GM10847 (cell line): Measurements from ENCODE around the gene SERPINA12.

Experiments used
- POLR2A ChIP-seq: IDR thresholded peaks from 2 replicates; pipeline ENCODE4 v1.6.1; 2011; ENCODE audit not compliant: insufficient read length; ENCODE audit errors: extremely low read depth

The SERPINA12 gene

DNA sequence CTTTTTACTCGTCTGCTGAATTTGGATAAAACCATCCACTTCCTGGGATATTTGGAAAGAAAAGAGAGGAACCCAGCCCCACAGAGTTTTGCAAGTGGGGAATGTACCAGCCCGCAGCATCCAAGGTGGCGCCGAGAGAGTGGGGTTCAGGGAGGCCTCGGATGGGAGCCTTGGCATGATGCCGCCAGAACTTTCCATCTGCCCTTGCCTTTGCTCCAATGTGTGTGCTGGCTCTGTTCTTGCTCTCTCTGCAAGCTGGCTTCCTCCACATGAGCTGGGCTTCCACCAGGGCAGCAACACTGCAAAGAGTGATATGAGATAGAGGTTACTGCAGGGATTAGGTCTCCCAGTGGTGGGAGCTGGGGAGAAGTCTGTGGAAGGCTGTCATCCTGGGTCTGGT is 6.6 kb upstream of the SERPINA12 start:
- TF ChIP-seq POLR2A, result no peak

- TF ChIP-seq POLR2A, result no peak
Measured at GRCh38 chr14:94515426-94515825, 6.2 kb upstream of the SERPINA12 start.

- no peak for TF ChIP-seq POLR2A
Measured at GRCh38 chr14:94514351-94514750, 5.1 kb upstream of the SERPINA12 start.

DNA sequence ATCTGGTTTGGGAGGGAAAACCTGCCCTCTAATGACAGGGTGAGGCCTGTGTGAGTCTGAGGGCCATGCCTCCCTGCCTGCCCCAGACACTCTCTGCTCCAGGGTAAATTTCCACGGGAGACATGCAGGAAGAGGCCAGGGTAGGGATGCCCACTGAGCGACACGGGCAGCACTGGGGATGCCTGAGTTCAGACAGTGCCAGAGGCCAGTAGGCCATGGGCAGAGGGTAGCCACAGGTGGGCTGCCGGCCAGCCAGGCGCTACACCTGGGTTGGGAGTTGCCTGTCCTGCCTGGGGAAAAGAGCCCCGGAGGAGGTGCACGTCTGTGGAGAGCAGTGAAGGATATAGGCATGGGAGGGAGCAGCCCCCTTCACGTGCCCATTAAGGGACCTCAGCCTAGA is 3.6 kb downstream of the SERPINA12 start:
- no peak for TF ChIP-seq POLR2A

GRCh38 chr14:94505206-94505605 is 4.1 kb downstream of the SERPINA12 start:
- no peak for TF ChIP-seq POLR2A

DNA sequence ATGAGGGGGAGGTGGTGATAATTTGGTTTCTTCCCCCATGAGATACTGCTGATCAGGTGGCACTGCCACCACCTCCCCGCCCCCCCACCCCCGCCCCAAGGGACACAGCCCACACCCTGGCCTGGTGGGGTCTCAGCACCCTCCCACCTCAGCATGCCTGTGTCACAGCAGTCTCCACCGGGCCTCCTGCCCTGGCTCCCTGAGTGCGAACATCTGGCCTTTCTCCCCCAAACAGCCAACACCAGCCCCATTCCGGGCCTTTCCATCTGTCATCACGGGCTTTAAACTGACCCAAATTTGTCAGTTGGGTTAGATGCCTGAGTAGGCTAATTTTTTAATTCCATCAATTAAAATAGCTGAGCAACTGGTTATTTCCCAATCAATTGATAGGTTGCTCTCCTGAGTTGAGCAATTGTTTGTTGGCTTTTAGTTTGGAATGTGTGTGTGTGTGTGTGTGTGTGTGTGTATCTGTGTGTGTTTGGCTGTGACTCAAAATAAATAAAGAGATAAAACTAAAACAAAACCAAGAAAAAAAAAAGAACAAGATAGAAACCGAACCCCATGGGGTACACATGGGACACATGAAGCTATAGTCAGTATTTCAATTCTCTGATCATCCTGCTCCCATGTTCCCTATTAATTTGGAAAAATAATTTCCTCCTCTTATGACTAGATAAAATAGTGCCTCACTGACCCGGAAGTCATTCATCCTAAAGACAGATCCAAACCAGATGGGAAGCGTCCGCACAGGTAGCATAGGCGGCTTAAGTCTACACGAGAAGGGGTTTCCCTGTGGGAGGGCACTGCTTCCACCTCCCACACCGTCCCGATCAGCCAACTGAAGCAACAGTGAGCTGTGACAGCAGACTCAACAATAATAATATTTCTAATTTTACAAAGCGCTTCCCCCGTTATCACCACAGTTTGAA is 7.4 kb downstream of the SERPINA12 start:
- no peak for TF ChIP-seq POLR2A

GRCh38 chr14:94500264-94500663 is 9.0 kb downstream of the SERPINA12 start:
- TF ChIP-seq POLR2A, result no peak

DNA sequence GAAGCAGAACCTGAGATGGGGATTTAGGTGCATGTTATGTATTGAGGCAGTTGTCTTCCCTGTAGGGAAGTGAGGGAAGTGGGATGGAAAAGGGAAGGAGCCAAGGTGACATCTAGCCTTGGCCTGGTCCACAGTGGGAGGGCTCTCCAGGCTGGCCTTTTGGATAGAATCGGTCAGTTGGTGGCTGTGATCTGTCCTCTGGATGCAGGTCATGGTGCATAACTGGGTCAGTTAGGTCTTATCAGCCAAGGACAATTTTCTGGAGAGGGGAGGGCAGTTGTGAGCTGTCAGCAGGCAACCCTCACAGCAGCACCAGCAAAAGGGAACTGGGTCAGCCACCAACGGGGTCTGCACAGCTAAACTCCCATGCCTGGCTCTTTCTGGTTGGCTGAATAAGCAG is 9.6 kb downstream of the SERPINA12 start:
- TF ChIP-seq POLR2A, result no peak

DNA sequence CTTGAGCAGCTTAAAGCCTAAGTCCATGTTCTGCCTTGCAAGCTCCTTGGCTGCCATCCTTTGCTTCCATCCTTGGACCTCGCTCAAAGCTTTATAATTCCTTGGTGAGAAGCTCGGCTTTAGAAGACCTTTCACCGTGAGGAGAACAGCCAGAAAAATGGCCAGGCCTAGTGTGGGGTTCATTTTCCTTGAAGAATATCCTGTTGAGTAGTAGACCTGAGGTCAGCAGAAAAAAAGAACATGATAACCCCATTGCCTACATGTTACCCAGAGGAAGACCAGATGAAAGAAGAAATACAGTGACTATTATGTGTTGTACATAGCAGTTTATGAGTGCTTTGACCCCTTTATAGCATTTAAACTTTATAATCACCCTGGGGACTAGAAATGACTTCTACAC is 11.1 kb downstream of the SERPINA12 start:
- no peak for TF ChIP-seq POLR2A

GRCh38 chr14:94494085-94494484 is 15.2 kb downstream of the SERPINA12 start:
- TF ChIP-seq POLR2A, result no peak

- TF ChIP-seq POLR2A, result no peak
Measured at GRCh38 chr14:94491511-94491910, 17.8 kb downstream of the SERPINA12 start.

GRCh38 chr14:94489336-94489735 is 19.9 kb downstream of the SERPINA12 start:
- no peak for TF ChIP-seq POLR2A

GRCh38 chr14:94486883-94487282 is 22.4 kb downstream of the SERPINA12 start:
- no peak for TF ChIP-seq POLR2A

DNA sequence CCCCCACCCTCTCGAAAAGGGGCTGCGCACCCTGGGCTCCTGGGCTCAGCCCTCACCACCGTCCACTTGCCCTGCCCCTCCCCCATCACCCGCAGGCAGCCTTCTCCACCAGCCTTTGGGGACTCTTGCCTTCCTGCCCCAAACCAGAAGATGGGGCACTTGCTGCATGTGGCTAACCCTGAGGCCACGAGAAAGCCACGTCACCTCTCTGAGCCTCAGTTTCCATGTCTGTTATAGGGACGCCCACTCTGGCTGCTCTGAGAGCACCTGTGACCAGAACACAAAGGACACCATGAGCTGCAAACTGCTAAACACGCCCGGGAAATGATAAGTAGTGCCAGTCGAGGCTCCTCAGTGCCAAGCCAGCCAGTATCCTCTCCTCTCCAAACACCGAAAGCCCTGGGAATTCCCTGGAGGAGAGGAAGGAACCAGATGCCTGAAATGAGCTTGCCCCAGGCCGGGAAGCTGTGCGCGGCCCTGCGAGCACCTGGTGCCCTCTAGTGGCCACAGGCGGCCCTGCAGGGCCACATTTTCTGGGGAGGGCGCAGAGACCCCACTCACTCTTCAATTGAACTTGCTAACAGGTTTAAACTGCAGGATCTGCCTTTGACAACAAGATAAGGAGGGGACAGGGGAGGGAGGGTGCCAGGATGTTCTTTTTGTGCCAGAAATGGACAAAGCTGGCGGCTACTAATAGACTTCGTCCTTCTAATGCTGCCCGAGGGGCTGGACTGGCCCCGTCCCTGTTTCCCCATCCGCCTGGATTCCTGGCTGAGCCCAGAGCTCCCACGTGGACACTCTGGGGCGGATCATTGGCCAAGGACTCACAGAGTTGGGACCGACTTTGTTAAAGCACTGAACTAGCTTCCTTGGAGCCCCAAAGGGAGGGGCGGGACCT is 23.1 kb downstream of the SERPINA12 start:
- TF ChIP-seq POLR2A, result no peak

DNA sequence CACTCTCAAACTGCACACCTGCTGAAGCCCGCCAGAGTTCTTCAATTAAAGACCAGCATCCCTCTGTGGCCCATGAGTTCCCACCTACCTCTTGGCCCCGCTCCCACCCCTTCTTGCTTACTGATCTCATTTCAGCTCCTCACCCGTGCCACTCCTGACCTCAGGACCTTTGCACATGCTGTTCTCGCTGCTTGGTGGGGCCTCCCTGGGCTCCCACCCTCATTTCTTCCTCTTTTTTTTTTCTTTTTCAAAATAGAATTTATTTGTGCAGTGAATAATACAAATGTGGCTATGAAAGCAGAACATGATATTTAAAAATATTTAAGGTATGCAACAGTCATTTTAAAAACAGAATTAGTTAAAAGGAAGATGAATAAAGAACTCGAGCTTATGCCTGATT is 24.8 kb downstream of the SERPINA12 start:
- no peak for TF ChIP-seq POLR2A

DNA sequence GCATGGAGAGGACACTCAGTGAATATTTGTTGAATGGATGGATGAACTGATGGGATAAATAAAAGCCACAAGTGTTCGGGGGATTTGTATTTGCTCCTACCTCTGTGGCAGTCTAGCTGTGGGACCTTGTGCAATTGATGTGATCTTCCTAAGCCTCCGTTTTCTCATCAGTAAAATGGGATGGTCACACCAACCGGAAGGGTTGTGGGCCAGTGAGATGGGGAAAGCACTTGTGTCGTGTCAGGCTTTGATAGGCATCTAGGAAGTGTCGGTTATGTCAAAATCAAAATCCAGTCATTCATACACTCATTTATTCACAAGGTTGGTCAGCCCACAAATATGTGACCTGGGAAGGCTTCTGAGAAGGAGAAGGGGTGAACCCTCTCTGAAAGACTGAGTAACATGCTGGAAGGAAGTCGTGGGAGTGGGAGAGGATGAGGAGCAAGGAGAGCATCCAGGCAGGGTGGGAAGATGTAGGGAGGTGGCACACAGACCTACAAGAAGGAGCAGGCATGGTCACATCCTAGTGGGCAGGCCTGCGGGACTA is 25.5 kb downstream of the SERPINA12 start:
- no peak for TF ChIP-seq POLR2A
